Measurements from ENCODE around the gene COL5A1.

GRCh38 chr9:134663753-134664415, 22.3 kb downstream of the COL5A1 start:
- TF ChIP-seq CTCF (conservative IDR thresholded peaks at IDR 0.05) (no peak), ZFX (IDR thresholded peaks at IDR 0.05) (no peak)

All from C4-2B (cell line).